Neuron (in vitro differentiated cells): ENCODE data around the gene GULP1.

Experiments
- H2AFZ ChIP-seq: one replicate; pipeline ENCODE4 v1.6.1; 2013; ENCODE audit warnings: low read depth, mild to moderate bottlenecking, inconsistent platforms, low read length, moderate library complexity
- H3K27me3 ChIP-seq: one replicate; pipeline ENCODE4 v1.6.1; 2013; ENCODE audit warnings: low read length; ENCODE audit not compliant: insufficient read depth
- H3K36me3 ChIP-seq: one replicate; pipeline ENCODE4 v1.6.1; 2013; ENCODE audit warnings: low read length; ENCODE audit not compliant: insufficient read depth
- H3K4me1 ChIP-seq: one replicate; pipeline ENCODE4 v1.6.1; 2013; ENCODE audit warnings: low read length; ENCODE audit not compliant: insufficient read depth
- H3K4me3 ChIP-seq: 2 replicates; pipeline ENCODE4 v1.5.1; 2013; ENCODE audit warnings: mild to moderate bottlenecking, low read length, moderate library complexity
- H3K9me3 ChIP-seq: one replicate; pipeline ENCODE4 v1.6.1; 2013; ENCODE audit warnings: low read length

GULP1 gene

GRCh38 chr2:188379748-188380147, 88.1 kb downstream of the GULP1 start:
- Histone ChIP-seq H3K4me3 (no peak overlapping the region), H3K27me3 (no peaks in the 10 kb centered on the region), H3K36me3 (peaks cover 8% of the 10 kb centered on the region), H3K9me3 (peaks cover 8% of the 10 kb centered on the region), H2AFZ (no peak overlapping the region), H3K4me1 (no peaks in the 10 kb centered on the region)

GRCh38 chr2:188380280-188380679, 88.6 kb downstream of the GULP1 start:
- Histone ChIP-seq H3K27me3 (no peaks in the 10 kb centered on the region), H3K36me3 (peaks cover 12% of the 10 kb centered on the region), H2AFZ (no peak overlapping the region), H3K4me3 (no peak overlapping the region), H3K9me3 (peaks cover 13% of the 10 kb centered on the region), H3K4me1 (no peaks in the 10 kb centered on the region)

- Histone ChIP-seq H3K4me3 (no peak overlapping the region), H3K36me3 (peaks cover 22% of the 10 kb centered on the region), H3K4me1 (no peaks in the 10 kb centered on the region), H2AFZ (no peak overlapping the region), H3K27me3 (no peaks in the 10 kb centered on the region), H3K9me3 (peaks cover 20% of the 10 kb centered on the region)
These were observed 89.9 kb downstream of the GULP1 start for GRCh38 chr2:188381614-188382013.

GRCh38 chr2:188382107-188382506, 90.4 kb downstream of the GULP1 start:
- Histone ChIP-seq H3K36me3 (peaks cover 22% of the 10 kb centered on the region), H3K9me3 (peaks cover 22% of the 10 kb centered on the region), H2AFZ (no peak overlapping the region), H3K4me3 (no peak overlapping the region), H3K27me3 (no peaks in the 10 kb centered on the region), H3K4me1 (no peaks in the 10 kb centered on the region)

- Histone ChIP-seq H3K4me3 (no peak overlapping the region), H3K27me3 (no peaks in the 10 kb centered on the region), H3K9me3 (peaks cover 22% of the 10 kb centered on the region), H3K4me1 (no peaks in the 10 kb centered on the region), H2AFZ (no peak overlapping the region), H3K36me3 (peaks cover 22% of the 10 kb centered on the region)
These were observed 91.5 kb downstream of the GULP1 start for GRCh38 chr2:188383158-188383557.

GRCh38 chr2:188385857-188386256, 94.2 kb downstream of the GULP1 start:
- Histone ChIP-seq H2AFZ (no peak overlapping the region), H3K4me1 (no peaks in the 10 kb centered on the region), H3K4me3 (no peak overlapping the region), H3K27me3 (no peaks in the 10 kb centered on the region), H3K9me3 (peaks cover 22% of the 10 kb centered on the region), H3K36me3 (peaks cover 22% of the 10 kb centered on the region)

- Histone ChIP-seq H2AFZ (no peak overlapping the region), H3K4me3 (no peak overlapping the region), H3K4me1 (no peaks in the 10 kb centered on the region), H3K9me3 (peaks cover 25% of the 10 kb centered on the region), H3K27me3 (no peaks in the 10 kb centered on the region), H3K36me3 (peaks cover 22% of the 10 kb centered on the region)
These were observed 97.2 kb downstream of the GULP1 start for GRCh38 chr2:188388831-188389230.

- peaks cover 11% of the 10 kb centered on the region for H3K9me3 ChIP-seq
- H3K4me3 ChIP-seq: no peak overlapping the region
- H3K4me1 ChIP-seq: no peaks in the 10 kb centered on the region
- H2AFZ ChIP-seq: no peak overlapping the region
- H3K27me3 ChIP-seq: no peaks in the 10 kb centered on the region
- no peaks in the 10 kb centered on the region for H3K36me3 ChIP-seq
These were observed 99.7 kb downstream of the GULP1 start for GRCh38 chr2:188391354-188391753.

- Histone ChIP-seq H3K4me1 (no peaks in the 10 kb centered on the region), H3K4me3 (no peak overlapping the region), H3K27me3 (no peaks in the 10 kb centered on the region), H2AFZ (no peak overlapping the region), H3K9me3 (peaks cover 9% of the 10 kb centered on the region), H3K36me3 (no peaks in the 10 kb centered on the region)
These were observed 103.3 kb downstream of the GULP1 start for GRCh38 chr2:188394931-188395472.

GRCh38 chr2:188395903-188396689, 104.4 kb downstream of the GULP1 start:
- H3K36me3 ChIP-seq: no peaks in the 10 kb centered on the region
- no peak overlapping the region for H2AFZ ChIP-seq
- H3K27me3 ChIP-seq: no peaks in the 10 kb centered on the region
- H3K4me1 ChIP-seq: no peaks in the 10 kb centered on the region
- no peak overlapping the region for H3K4me3 ChIP-seq
- H3K9me3 ChIP-seq: peaks cover 9% of the 10 kb centered on the region

- H3K36me3 ChIP-seq: no peaks in the 10 kb centered on the region
- peaks cover 6% of the 10 kb centered on the region for H3K9me3 ChIP-seq
- H3K4me1 ChIP-seq: no peaks in the 10 kb centered on the region
- no peaks in the 10 kb centered on the region for H3K27me3 ChIP-seq
- no peak overlapping the region for H3K4me3 ChIP-seq
- no peak overlapping the region for H2AFZ ChIP-seq
These were observed 107.5 kb downstream of the GULP1 start for GRCh38 chr2:188399159-188399558.

GRCh38 chr2:188403676-188404075, 112.0 kb downstream of the GULP1 start:
- Histone ChIP-seq H3K36me3 (no peaks in the 10 kb centered on the region), H3K9me3 (peaks cover 18% of the 10 kb centered on the region), H3K4me1 (no peaks in the 10 kb centered on the region), H2AFZ (no peak overlapping the region), H3K4me3 (no peak overlapping the region), H3K27me3 (no peaks in the 10 kb centered on the region)

GRCh38 chr2:188404341-188405004, 112.8 kb downstream of the GULP1 start:
- Histone ChIP-seq H3K9me3 (peaks cover 18% of the 10 kb centered on the region), H3K4me3 (no peak overlapping the region), H2AFZ (no peak overlapping the region), H3K36me3 (no peaks in the 10 kb centered on the region), H3K27me3 (no peaks in the 10 kb centered on the region), H3K4me1 (no peaks in the 10 kb centered on the region)
